H1 (cell line): ENCODE measurements around the gene LRRC28.

Source experiments
- EZH2 ChIP-seq: fragments of 200-600 bp; sonication (generic); IDR thresholded peaks from 2 replicates; pipeline ENCODE4 v1.7.1; 2012; ENCODE audit warnings: low read depth, mild to moderate bottlenecking, moderate library complexity, low read length, inconsistent platforms; ENCODE audit not compliant: severe bottlenecking
- POLR2A ChIP-seq, 2 experiments: IDR thresholded peaks; 1 replicate in 1 of 2; 2 replicates in 1 of 2; pipeline ENCODE4 v1.6.1; 2011; ENCODE audit warnings: low read depth in 2 of 2, low read length in 2 of 2, mild to moderate bottlenecking in 2 of 2; ENCODE audit errors: control extremely low read depth in 1 of 2

DNA sequence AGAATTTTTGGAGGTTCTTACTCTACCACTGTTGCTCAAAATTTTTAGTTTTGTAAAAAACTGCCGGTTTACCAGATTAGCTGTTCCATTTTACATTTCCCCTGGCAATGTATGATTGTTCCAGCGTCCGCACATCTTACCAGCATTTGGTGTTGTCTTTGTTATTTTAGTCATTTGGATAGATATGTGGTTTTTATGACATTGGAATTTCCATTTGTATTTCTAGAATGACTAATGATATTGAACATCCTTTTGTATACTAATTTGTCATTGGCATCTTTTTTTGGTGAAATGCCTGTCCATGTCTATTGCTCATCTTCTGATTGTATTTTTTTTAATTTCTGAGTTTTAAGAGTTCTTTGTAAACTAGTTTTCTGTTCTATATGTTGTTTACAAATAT lies 28.5 kb downstream of the LRRC28 start:
- TF ChIP-seq POLR2A (IDR thresholded peaks at IDR 0.05; ENCODE audit: control extremely low read depth in 1 of 2, low read depth in 2 of 2, low read length in 2 of 2) (no peak), EZH2 (no peak)
